ENCODE measurements around the gene MAP2K6. TPM values are rescaled to one million over a fixed set of nuclear protein-coding genes. Genes with fewer than 3 reads are reported as not detected.

The MAP2K6 gene
- total and polyA plus RNA-seq, 2 donors (not counting 3 experiments of a cell fraction or from before 2014, with no cell fraction given), result 5.9 to 13.9 TPM

DNA sequence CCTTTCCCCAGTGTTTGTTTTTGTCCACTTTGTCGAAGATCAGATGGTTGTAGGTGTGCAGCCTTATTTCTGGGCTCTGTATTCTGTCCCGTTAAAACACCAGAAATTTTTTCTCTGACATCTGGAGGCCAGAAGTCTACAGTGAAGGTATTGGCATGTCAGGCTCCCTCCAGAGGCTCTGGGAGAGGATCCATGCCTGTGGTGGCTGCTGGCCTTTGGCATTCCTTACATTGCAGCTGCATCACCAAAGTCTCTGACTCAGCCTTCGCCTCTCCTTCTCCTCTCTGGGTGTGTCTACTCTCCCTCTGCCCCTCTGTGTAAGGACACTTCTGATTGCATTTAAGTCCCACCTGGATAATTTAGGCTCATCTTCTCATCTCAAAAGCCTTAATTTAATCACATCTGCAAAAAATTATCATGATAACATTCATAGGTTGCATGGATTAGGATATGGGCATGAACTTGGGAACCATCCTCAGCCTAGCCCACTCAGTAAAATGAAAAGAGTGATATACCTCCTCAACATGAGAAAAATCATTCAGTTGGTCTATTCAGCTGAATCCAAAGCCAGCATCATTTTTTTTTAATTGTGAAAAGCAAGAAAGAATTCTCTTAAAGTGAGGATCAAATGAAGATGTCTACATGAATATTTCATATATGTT, 78.0 kb downstream of the MAP2K6 start:
- ChIA-PET POLR2A (no interaction called here), CTCF (interaction anchor here (0.8 to 1.4 kb wide), 2 partner anchors 12 to 26 kb away, joined by 3 read pairs; no protein-coding TSS in a partner anchor)
- Histone ChIP-seq H3K4me2 (ENCODE audit: insufficient read depth, low read length) (no peak overlapping the region), H3K79me2 (ENCODE audit: control insufficient read depth, insufficient read depth, low read length) (no peaks in the 10 kb centered on the region), H3K9me3 (replicated peaks; ENCODE audit: control insufficient read depth, insufficient read depth, low read length) (no peaks in the 10 kb centered on the region), H3K9me1 (replicated peaks; ENCODE audit: control insufficient read depth, extremely low read depth, insufficient read depth, low read length) (no peaks in the 10 kb centered on the region), H3K36me3 (ENCODE audit: control insufficient read depth in 2 of 2, extremely low read depth in 1 of 2, insufficient read depth in 2 of 2, low read length in 2 of 2) (no peaks in the 10 kb centered on the region), H3K4me3 (replicated peaks in 1 of 3; ENCODE audit: insufficient read depth in 1 of 3, low read depth in 1 of 3, low read length in 3 of 3) (no peak overlapping the region), H3K9ac (replicated peaks; ENCODE audit: extremely low read depth, insufficient read depth, low read length) (no peak overlapping the region), H4K20me1 (replicated peaks; ENCODE audit: control insufficient read depth, extremely low read depth, insufficient read depth, low read length) (no peaks in the 10 kb centered on the region), H3K27me3 (ENCODE audit: control insufficient read depth in 2 of 2, insufficient read depth in 2 of 2, low read length in 2 of 2) (no peaks in the 10 kb centered on the region), H2AFZ (ENCODE audit: low read depth, low read length) (no peak overlapping the region), H3K4me1 (ENCODE audit: control insufficient read depth, extremely low read depth, insufficient read depth, low read length) (no peaks in the 10 kb centered on the region), H3K27ac (ENCODE audit: insufficient read depth, low read depth, low read length) (no peak overlapping the region)
- no peak for FAIRE-seq
- TF ChIP-seq FOS (IDR thresholded peaks at IDR 0.05; ENCODE audit: borderline replicate concordance, insufficient read depth, low read length), result no peak
- no peak for TF ChIP-seq POLR2A (IDR thresholded peaks at IDR 0.05; ENCODE audit: low read depth, low read length)
- TF ChIP-seq POLR2AphosphoS5 (IDR thresholded peaks at IDR 0.05; ENCODE audit: insufficient read depth, low read depth, low read length), result no peak
- TF ChIP-seq, protein P1, sequence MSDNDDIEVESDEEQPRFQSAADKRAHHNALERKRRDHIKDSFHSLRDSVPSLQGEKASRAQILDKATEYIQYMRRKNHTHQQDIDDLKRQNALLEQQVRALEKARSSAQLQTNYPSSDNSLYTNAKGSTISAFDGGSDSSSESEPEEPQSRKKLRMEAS (IDR thresholded peaks at IDR 0.05; ENCODE audit: insufficient read depth, insufficient read length), result no peak
- BruUV-seq (replicated peaks), result no TSS peak
- dilution Hi-C loops (cut with MboI; ENCODE audit: extremely low pct_ligation_motif_present, low sequenced_read_pairs) (no loop called here), intact Hi-C loops (cut with micrococcal nuclease) (no loop called here)
- no peak for DNase-seq (ENCODE audit: low read depth, low spot score)

DNA sequence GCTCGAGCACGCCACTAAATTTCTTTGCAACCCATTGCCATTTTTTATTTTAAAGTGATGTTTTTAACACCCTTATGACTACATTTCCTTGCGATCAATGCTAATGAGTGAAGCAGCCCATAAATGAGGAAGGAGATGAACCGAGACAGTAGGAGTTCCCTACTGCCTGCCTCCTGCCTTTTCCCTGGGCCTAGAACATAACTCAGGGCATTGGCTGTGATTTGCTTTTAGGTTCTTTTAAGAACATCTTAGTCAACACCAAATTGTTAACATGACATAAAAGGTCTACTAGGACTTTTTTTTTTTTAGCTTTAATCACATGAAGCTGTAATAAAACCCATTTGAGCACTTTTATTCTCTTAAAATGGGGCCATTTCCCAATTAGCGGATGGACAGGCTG, 81.3 kb downstream of the MAP2K6 start:
- no TSS peak for BruUV-seq (replicated peaks)
- dilution Hi-C loops (cut with MboI; ENCODE audit: extremely low pct_ligation_motif_present, low sequenced_read_pairs), result no loop called here

More for the DNA sequence above, 81.3 kb downstream of the MAP2K6 start:
- Histone ChIP-seq H4K20me1 (replicated peaks; ENCODE audit: control insufficient read depth, extremely low read depth, insufficient read depth, low read length) (no peaks in the 10 kb centered on the region), H3K79me2 (ENCODE audit: control insufficient read depth, insufficient read depth, low read length) (no peaks in the 10 kb centered on the region), H3K27ac (ENCODE audit: insufficient read depth, low read depth, low read length) (no peak overlapping the region), H3K4me2 (ENCODE audit: insufficient read depth, low read length) (no peak overlapping the region), H3K4me1 (ENCODE audit: control insufficient read depth, extremely low read depth, insufficient read depth, low read length) (no peaks in the 10 kb centered on the region), H3K36me3 (ENCODE audit: control insufficient read depth in 2 of 2, extremely low read depth in 1 of 2, insufficient read depth in 2 of 2, low read length in 2 of 2) (no peaks in the 10 kb centered on the region), H3K9ac (replicated peaks; ENCODE audit: extremely low read depth, insufficient read depth, low read length) (no peak overlapping the region), H3K9me1 (replicated peaks; ENCODE audit: control insufficient read depth, extremely low read depth, insufficient read depth, low read length) (no peaks in the 10 kb centered on the region), H2AFZ (ENCODE audit: low read depth, low read length) (no peak overlapping the region), H3K9me3 (replicated peaks; ENCODE audit: control insufficient read depth, insufficient read depth, low read length) (no peaks in the 10 kb centered on the region), H3K27me3 (ENCODE audit: control insufficient read depth in 2 of 2, insufficient read depth in 2 of 2, low read length in 2 of 2) (no peaks in the 10 kb centered on the region), H3K4me3 (replicated peaks in 1 of 3; ENCODE audit: insufficient read depth in 1 of 3, low read depth in 1 of 3, low read length in 3 of 3) (no peak overlapping the region)
- CTCF ChIA-PET, result interaction anchor here (0.9 to 2.1 kb wide), 5 partner anchors 11 to 161 kb away, joined by 3 to 4 read pairs (median 4); no protein-coding TSS in a partner anchor
- DNase-seq (ENCODE audit: low read depth, low spot score) (no peak), FAIRE-seq (no peak)
- intact Hi-C loops (cut with micrococcal nuclease), result no loop called here
- POLR2A ChIA-PET, result no interaction called here
- TF ChIP-seq GATA2 (IDR thresholded peaks at IDR 0.05; ENCODE audit: insufficient read depth, insufficient read length, low read depth, low read length), result no peak
- TF ChIP-seq POLR2A (IDR thresholded peaks at IDR 0.05; ENCODE audit: low read depth, low read length), result no peak
- TF ChIP-seq, protein P2, sequence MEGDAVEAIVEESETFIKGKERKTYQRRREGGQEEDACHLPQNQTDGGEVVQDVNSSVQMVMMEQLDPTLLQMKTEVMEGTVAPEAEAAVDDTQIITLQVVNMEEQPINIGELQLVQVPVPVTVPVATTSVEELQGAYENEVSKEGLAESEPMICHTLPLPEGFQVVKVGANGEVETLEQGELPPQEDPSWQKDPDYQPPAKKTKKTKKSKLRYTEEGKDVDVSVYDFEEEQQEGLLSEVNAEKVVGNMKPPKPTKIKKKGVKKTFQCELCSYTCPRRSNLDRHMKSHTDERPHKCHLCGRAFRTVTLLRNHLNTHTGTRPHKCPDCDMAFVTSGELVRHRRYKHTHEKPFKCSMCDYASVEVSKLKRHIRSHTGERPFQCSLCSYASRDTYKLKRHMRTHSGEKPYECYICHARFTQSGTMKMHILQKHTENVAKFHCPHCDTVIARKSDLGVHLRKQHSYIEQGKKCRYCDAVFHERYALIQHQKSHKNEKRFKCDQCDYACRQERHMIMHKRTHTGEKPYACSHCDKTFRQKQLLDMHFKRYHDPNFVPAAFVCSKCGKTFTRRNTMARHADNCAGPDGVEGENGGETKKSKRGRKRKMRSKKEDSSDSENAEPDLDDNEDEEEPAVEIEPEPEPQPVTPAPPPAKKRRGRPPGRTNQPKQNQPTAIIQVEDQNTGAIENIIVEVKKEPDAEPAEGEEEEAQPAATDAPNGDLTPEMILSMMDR (IDR thresholded peaks at IDR 0.05; ENCODE audit: extremely low read depth in 1 of 2, insufficient read depth in 1 of 2, low read depth in 1 of 2, low read length in 2 of 2), result no peak

All from endothelial cell of umbilical vein (primary cell).